GM18907 (cell line): ENCODE measurements around the gene SLC12A7.
A peak's percentile ranks its signal among the peaks of the same experiment; 100 is the strongest.
"Not testable (repeated sequence)": the region's sequence is repeated elsewhere in the genome, so short reads cannot be mapped to it uniquely, and the experiment has no call there.

Experiments used
- ATAC-seq: cut with Tn5 transposase; IDR thresholded peaks from one replicate; pipeline ENCODE4 v1.9.1; 2021; ENCODE audit warnings: mild to moderate bottlenecking, moderate library complexity; ENCODE audit not compliant: unreplicated experiment

SLC12A7 gene

DNA sequence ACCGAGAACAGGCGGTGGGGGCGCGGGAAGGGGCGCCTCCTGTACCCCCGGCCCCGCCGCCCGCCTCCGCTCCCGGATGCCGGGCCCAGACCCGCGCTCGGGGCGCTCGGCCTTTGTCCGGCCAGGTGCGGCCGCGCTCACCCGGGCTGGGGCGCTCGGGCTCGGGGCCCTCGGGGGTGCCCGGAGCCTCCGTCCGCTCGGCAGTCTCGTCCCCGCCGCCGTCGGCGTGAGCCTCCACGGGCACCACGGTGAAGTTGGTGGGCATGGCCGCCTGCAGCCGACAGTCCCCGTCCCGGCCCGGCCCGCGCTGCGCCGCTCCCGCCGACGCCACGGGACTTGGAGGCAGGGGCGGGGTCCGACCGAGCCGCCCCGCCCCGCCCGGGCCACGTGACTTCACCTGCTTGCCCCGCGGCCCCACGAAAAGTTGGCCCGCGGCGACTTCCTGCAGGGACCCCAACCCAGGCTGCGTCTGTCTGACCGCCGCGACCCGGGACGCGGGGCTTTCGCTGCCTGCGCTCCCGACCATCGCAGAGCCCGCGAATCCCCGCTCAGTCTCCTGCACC, at the start of gene SLC12A7:
Gene SLC12A7, minus strand, starts transcription at position 337 of the 563 bp plus-strand sequence. Its CDS starts 72 bp downstream, at position 265.
- ATAC-seq, result peak; percentile 70

DNA sequence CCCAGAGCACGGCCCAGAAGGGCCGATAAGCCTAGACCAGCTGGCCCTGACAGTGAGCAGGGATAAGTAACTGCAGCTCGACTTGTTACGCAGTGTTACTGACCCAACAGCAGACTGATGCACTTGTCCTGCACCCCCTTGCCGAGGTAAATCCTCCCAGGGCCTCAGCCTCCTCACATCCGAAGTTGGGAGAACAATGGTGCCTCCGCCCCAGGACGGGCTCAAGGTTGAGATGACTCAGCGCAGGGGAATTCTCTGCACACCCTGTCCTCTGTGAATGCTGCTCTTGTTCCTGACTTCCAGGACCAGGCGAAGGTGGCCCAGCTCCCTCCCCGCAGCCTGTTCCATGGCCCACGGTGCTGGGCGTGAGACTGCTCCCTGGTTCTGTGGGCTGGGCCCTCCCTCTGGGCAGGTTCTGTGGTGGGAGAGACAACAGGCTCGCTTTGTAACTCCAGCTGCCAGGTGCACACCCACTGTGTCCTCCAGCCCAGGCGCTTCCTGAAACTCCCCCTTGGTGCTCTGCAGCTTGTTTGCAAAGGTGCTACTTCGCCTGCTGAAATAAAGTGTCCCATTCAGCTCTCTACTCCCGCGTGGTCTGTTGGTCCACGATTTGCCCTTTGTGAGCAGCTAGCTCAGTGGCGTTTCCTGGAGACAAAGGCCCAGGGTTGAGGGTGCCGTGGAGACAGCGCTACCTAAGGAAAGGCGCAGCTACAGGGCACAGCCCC, 49.4 kb upstream of the SLC12A7 start:
- ATAC-seq, result no peak

DNA sequence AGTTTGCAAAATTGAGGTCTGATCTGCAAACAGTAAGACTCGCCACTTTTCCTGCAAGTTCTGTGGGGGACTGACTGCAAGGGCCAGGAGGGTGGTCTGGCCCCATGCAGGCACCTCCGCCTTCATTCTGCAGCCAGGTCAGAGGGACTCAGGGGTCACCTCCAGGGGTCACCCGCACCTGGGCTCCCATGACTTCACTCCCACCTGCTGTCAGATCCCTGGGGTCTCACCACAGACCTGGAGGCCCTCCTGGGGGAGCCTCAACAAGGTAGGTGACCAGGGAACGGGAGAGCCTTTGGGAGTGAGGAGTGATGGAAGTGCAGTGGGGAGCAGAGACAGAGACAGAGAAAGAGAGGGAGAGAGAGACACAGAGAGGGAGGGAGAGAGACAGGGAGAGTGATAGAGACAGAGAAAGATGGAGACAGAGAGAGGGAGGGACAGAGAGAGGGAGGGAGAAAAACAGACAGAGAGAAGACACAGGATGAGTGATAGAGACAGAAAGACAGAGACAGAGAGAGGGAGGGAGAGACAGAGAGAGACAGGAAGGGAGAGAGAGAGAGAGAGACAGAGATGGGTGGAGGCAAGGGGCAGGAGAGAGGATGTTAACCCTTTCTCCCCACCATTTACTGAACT, 48.0 kb upstream of the SLC12A7 start:
- ATAC-seq, result no peak

DNA sequence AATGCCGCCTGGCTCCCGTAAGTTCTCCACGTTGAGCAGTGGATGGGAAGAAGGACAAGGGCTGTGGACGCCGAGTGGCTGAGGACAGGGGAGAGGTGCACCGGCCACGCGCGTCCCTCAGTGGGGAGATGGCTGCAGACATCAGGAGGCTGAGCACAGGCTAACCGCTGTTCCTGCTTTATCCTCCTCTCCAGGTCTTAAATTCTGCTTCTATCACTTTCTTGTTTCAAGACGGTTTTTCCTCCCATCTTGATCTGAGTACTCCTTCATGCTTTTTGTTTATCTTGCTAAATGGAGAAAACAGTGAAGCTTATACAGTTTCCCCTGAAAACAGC, 47.4 kb upstream of the SLC12A7 start:
- no peak for ATAC-seq

DNA sequence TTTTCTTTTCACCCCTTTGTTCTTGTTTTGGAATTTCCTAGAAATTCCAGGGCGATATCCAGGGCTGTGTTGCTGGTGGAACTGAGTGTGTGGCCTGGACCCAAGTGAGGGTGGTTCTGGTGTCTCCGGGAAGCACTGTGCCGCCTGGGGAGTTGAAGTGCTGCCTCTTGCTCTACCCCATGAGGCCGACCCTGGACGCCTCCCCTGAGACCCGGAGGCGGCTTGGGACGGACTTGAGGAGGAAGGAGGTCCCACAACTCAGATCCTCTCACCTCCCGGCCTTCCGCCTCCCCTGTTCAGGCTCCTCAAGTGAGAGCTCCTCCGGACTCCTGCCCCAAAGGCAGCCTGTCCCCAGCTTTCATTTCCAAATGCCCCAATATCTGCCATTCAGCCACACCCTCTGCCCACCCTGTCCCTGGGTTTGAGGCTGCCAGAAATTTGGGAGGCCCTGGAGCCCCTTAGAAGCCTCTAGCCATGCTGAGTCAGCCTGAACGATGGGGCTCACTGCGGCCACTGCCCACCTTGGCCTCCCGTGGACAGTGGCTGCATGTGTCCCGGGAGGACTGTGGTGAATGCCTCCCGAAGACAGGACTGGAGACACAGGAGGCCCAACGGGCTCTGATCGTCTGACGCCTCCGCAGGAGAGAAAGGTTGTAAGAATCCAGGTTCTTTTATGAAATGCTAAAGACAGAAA, 46.9 kb upstream of the SLC12A7 start:
- ATAC-seq, result no peak

DNA sequence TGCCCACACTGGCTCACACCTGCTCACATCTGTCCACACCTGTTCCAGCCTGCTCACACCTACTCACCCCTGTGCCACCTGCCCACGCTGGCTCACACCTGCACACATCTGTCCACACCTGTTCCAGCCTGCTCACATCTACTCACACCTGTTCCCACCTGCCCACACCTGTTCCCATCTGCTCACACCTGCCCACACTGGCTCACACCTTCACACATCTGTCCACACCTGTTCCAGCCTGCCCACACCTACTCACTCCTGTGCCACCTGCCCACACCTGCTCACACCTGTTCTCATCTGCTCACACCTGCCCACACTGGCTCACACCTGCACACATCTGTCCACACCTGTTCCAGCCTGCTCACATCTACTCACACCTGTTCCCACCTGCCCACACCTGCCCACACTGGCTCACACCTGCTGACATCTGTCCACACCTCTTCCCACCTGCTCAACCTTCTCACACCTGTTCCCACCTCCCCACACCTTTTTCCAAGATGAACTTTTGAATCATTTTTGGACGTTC, 45.7 kb upstream of the SLC12A7 start:
- not testable (repeated sequence) for ATAC-seq

DNA sequence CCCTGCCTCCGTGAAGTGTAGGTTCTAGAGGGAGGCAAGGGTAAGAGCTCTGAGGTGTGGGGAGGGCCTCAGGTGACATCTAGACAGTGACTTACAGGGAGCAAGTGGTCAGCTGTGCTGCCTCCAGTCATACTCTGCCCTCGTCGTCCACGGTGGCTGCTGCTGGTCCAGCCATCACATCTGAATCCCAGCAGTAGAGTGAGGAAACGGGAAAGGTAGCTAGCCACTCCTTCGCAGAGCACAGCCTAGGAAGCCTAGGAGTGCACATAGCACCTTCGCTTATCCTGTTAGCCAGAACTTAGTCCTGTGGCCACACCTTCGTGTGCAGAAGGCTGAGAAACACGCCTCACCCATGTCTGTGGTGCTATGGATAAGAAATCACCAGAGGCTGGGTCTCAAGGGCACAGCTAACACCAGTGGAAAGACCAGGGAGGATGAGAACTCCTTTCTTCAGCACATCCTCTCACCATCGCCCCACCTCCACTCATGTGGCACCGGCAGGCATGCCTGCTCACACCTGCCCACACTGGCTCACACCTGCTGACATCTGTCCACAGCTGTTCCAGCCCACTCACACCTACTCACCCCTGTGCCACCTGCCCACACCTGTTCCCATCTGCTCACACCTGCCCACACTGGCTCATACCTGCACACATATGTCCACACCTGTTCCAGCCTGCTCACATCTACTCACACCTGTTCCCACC, 45.0 kb upstream of the SLC12A7 start:
- ATAC-seq, result no peak

DNA sequence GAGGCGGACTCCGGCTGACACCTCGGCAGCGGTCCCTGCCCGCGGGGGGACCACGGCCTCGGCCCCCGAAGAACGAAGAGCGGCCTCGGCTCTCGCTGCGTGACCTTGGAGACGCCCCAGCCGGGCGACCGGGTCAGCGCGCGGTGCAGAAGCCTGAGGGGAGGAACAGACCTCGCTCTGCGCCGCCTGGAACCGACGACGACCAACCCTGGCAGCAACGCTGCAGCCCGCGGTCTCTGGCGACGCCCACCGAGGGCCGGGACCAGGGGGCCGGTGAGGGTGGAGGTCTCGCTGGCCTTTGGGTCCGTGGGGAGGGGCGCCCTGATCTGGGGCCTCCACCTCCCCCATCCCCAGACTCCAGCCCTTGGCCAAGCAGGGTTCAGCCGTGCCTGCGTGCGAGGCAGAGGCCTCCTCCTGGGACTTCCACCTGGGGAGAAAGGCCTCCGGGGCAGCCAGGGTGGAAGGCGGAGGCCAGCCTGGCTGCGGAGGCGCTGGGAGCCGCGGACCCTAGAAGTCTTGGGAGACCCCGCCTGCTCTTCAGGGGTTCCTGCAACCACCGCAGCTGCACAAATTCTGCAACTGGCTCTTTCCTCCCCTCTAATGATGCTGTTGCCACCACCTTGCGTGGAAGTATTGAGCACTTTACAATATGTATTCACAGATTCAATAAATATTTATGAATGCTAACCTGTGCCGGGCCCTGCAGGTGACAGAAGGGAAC, 44.3 kb upstream of the SLC12A7 start:
- ATAC-seq, result no peak

DNA sequence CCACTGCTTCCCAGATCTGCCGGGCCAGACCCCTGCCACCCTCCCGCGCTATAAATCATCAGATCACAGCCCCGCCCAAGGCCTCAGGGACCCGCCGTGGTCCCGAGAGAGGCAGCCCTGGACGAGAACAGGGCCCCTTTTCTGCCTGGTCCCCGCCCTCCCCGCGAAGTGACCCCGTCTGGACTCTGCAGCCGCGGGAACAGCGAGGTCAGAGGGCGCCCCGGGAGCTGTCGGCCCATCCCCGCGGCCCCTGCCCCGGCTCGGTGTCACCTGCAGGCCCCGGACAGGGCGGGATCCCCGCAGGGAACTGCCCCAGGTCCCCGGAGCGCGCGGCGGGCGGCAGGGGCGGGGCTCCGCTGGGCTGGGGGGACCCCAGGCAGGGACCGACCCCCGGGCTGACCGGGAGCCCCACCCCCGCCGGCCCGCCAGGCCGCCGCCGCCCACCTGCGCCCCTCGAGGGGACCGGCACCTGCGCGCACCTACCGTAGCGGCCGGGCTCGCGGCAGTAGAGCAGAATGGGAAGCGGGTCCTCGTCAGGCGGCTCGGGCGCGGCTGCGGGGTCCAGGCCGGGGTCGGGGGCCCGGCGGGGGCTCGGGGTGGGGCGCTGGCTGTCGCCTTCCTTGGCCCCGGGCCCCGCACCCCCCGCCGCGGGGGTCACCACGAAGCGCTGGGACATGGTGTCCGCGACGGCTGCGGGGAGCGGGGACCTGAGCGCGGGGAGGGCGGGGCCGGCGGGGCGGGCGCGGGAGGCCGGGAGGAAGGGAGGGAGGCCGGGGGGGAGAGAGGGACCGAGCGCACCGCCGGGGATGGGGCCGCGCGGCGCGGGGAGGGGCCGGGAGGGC, 43.5 kb upstream of the SLC12A7 start:
- no peak for ATAC-seq

DNA sequence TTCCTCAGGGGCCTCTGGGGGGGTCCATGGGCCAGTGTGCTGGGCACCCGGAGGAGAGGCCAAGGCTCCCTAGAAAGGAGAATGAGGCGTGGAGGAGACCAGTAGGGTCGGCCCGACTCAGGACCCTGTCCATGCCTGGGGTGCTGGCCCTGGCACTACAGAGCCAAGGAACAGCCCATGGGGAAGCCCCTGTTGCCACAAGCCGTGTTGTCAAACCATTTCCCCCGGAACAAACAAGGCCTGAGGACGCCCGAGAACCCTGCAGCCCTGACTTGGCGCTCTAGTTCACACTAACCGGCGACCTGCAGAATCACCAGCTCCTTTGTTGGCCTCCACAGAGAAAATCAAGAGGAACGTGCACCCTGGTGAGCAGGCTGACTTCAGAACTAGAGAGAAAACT, 41.6 kb upstream of the SLC12A7 start:
- no peak for ATAC-seq

DNA sequence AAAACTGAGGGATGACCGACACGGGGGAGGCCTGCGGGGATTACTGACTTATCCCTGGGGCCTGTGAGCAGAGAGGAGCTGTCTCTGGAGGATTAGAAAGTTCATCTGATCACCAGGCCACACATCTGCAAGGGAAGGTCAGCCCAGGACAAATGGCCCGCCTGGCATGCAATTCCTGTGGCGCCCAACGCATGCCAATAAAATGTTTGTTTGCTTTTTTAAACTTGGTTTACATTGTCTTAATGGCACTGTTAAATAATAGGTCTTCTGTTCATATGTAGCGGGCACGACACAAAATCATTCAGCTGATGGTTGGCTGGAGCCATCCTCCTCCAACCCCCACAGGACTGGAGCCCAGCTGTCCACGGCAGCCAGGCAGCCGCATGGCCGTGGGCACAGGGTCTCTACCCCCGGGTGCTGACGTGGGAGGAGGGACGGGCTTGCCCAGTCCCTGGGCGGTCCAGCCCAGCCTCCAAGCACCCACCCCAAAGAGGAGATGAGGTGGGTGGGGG, 41.0 kb upstream of the SLC12A7 start:
- ATAC-seq, result no peak

DNA sequence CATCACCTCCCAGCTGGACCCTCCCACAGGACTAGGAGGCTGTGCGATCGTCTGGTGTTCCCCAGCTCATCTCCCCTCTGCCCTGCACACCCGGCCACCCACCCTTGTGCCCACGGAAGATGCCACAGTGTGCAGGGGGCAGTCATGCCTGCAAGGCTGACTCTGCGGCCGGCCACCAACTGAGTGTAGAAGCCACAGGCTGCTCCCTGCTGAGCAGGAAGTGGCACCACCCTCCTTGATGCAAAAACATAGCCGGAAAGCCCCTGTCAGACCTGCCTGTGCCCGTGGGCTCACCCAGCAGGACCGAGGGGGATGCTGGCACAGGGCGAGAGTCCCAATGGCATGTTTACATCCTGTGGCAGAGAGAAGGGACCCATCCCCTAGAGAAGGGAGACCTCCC, 40.3 kb upstream of the SLC12A7 start:
- ATAC-seq, result peak; percentile 75

DNA sequence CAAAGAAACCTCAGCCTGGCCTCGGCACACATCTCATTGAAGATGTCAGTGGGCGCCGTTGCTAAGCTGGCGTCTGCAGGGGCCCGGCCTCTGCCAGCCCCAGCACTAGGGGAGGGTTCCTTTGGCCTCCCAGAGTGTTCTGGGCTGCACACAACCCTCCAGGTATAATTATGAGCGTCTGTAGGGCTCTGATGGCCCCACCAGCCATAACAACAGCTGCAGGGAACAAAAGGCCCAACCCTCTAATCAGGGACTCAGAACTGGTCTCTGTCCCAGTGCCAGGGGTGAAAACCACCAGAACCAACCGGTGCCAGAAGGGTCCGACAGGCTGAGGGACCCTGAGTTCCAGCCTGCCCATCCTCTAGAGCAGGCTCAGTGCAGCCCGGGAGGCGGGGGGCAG, 39.5 kb upstream of the SLC12A7 start:
- ATAC-seq, result no peak

DNA sequence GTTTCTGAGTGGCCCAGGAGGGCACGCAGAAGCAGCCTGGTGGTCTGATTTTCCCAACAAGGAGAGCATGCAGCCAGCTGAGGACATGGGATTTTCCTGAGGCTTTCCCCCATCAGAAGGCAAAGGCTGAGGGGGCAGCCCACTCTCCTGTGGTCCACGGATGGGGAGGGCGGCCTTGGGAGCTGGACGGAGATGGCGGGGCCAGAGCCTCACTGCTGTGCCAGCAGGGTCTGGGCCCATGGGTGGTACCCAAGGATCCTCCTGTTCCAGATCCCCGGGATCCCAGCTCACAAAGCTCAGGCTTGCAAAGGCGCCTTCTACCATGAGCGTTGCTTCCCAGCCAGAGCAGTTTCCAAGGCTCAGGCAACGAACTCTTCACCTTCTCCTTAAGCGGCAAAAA, 39.0 kb upstream of the SLC12A7 start:
- no peak for ATAC-seq

DNA sequence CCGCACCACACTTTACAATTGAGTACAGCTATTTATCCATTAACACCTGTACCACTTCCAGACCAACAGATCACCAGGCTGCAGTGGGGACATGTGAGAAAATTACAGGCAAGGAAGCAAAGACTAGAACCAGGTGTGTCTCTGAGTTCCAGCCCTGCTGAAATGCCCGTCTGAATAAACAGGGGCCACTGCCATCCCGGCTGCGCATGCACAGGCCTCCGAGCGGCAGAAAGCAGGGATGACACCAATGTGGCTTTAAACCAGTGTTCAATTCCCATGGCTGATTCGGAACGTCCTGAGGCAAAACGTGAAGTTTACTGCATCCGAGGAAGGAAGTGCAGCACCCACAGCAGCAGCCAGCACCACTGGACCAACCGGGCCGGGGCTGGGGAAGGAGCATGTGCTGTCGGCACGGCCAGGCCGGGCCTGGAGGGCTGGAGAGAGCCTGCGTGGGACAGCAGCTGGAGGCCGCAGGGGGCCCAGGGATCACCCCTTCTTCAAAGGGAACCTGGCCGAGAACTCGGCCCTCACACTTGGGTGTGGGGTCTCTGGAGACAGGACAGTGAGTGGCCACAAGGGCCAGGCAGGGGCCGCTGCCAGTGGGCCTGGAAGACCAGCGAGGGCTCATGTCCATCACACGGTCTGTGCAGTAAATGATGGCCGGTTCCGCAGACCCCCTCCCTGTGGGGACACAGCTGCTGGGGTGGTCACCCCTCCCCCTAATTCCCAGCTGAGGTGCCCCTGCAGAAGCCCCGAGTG, 33.0 kb upstream of the SLC12A7 start:
- no peak for ATAC-seq

DNA sequence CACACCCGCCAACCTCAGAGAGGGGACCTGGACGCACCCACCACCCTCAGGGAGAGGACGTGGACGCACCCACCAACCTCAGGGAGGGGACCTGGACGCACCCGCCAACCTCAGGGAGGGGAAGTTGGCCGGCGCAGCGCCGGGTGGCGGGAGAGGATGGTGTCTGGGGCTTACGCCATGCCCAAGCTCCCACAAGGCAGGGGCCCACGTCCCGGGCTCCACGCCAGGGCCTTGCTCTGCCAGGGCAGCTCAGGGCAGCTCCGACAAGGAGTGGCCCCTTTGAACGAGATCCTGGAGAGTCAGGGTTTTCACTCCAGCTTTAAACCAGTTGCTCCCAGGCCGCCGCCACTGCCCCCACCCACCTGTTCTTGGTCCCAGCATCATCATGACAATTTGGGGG, 32.2 kb upstream of the SLC12A7 start:
- no peak for ATAC-seq

DNA sequence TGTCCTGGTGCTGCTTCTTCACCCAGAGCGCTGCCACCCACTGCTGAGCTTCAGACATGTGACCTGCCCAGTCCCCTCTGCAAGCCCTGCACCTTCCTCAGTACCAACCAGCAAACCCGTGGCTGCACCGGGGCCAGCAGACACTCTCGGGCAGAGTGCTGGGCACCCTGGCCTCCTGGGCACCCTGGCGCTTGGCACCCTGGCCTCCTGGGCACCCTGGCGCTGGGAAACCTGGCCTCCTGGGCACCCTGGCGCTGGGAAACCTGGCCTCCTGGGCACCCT, 31.7 kb upstream of the SLC12A7 start:
- ATAC-seq, result no peak

DNA sequence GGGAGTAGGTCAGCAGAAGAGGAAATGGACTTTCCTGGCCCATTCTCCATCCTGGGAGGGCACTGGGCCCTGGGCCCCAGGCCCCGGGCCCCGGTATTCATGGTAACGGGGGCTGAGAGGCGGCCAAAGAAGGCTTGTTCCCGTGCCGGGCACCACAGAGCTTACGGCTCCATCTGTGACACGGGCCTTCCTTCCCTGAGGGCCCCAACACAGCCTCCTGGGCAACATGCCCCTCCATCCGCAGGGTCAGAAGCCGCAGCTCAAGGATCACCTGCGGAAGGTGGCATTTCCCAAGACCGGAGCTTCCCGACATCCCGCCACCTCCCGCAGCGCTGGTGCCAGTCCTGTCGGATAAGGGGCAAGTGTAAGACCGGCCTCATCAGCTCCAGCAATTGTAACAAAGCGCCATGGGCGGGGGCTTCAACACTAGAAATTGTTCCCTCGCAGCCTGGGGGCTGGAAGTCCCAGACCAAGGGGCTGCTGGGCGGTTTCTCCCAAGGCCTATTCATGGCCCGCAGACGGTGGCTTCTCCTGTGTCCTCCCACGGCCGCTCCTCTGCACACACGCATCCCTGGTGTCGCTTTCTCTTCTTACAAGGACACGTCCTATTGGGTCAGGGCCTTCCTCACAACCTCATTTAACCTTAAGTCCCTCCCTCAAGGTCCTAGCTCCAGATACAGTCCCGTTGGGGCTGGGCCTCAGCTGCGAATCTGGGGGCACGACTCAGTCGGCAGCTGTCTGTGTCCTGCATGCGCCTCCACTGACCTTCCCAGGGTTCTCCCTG, 31.2 kb upstream of the SLC12A7 start:
- ATAC-seq, result no peak
